ENCODE measurements around the gene DIDO1. TPM values are rescaled to one million over a fixed set of nuclear protein-coding genes. Genes with fewer than 3 reads are reported as not detected.

The DIDO1 gene
- total RNA-seq: 33.3 and 55.6 TPM in 2 replicates

DNA sequence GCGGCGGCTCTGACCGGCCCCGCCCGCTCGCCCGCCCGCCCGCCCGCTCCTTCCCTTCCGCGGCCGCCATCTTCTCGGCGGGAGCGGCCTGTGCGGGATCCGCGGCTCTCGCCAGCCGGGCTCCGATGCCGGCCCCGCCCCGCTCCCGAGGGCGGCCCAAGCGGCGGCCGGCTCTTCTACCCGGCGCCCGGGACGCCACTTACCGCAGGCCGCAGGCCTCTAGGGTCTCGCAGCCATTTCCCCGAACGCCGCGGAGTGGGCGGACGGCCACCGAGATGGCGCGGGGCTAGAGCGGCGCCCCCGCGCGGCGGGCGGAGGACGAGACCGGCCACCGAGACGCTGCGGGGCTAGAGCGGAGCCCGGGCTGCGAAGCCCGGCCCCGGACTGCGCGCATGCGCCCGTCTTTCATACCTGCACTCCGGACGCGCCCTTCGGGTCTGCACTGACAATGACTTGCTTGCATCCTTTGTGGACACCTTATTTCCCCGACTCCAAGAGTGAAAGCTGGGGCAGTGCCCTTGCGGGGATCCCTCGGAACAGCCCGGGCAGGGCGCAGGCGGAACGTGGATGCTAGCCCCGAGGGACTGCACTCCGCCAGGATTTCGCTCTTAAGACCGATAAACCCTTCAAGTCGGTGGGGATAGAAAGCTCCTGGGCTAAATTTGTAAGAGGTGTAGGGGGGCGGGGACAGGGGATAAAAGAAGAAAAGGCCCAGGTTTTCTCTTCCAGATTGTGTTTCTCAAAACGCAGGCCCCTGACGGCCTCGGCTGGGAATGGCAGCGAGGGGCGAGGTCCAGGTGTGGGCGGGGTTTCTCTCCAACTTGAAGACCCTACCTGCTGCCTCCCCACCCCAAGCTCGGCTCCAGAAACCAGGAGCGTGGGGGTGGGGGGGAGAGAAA, at the start of gene DIDO1:
TSS of gene DIDO1 (minus strand) at position 277 of the 899 bp plus-strand sequence.

GRCh38 chr20:62952373-62952967, 26.2 kb upstream of the DIDO1 start, which contains the start of gene SLC17A9:
Gene SLC17A9 (plus strand): TSS chr20:62952709. CDS start chr20:62952831, 122 bp downstream.

GRCh38 chr20:62938105-62938888, 12.0 kb upstream of the DIDO1 start, which contains the start of gene GID8:
Gene GID8 (plus strand): TSS chr20:62938147. CDS start chr20:62941503, 3,356 bp downstream.

GRCh38 chr20:62861726-62862336, 64.5 kb downstream of the DIDO1 start, which contains the start of gene TCFL5:
Gene TCFL5 (minus strand): TSS chr20:62861822. CDS start chr20:62861670, 152 bp downstream.

Other genes with a start within 250 kb of the DIDO1 start
- under 0.01 and 1.9 TPM in 2 replicates for gene NTSR1, start 217.7 kb downstream of the DIDO1 start, total RNA-seq
- 17.5 and 19.3 TPM in 2 replicates for gene MRGBP, start 130.0 kb downstream of the DIDO1 start, total RNA-seq
- 27.6 and 32.4 TPM in 2 replicates for gene OGFR, start 121.7 kb downstream of the DIDO1 start, total RNA-seq
- 0.30 TPM in 1 of 2 replicates, not detected in the other for gene COL9A3, start 109.5 kb downstream of the DIDO1 start, total RNA-seq
- gene TCFL5, start 64.7 kb downstream of the DIDO1 start, total RNA-seq: 20.1 and 27.6 TPM in 2 replicates
- 28.4 and 34.7 TPM in 2 replicates for gene GID8, start 11.6 kb upstream of the DIDO1 start, total RNA-seq
- gene SLC17A9, start 26.2 kb upstream of the DIDO1 start, total RNA-seq: 28.8 and 58.5 TPM in 2 replicates
- not detected in 2 replicates for gene BHLHE23, start 80.5 kb upstream of the DIDO1 start, total RNA-seq

Data from smooth muscle cell of the umbilical artery (primary cell).